Endothelial cell of umbilical vein (primary cell): ENCODE measurements around the gene SART3. TPM values are rescaled to one million over a fixed set of nuclear protein-coding genes. Genes with fewer than 3 reads are reported as not detected.

Experiments
- BruUV-seq: library from RNA; stranded (reverse); fragments of 400-500 nt; replicated peaks from 2 replicates; lab custom pipeline; 2021; lab: Mats Ljungman, UMichigan
- CTCF ChIA-PET: fragments of 300-600, 350-600 bp; sonication (Branson Sonifier 250); formaldehyde crosslinking; loops from one replicate; lab custom pipeline; 2021; ENCODE audit warnings: antibody characterized with exemption, inconsistent platforms; lab: Charles Lee
- POLR2A ChIA-PET: fragments of 300-600, 350-600 bp; sonication (Branson Sonifier 250); formaldehyde crosslinking; loops from one replicate; lab custom pipeline; 2021; ENCODE audit warnings: antibody characterized with exemption, inconsistent platforms; lab: Charles Lee
- DNase-seq: peaks from one replicate; pipeline ENCODE4 v3.0.0-alpha.2; 2011; ENCODE audit warnings: low read depth, low spot score
- FAIRE-seq: peaks from 2 replicates; lab custom pipeline; 2011; peaks lifted over from hg19 to GRCh38; lab: Jason Lieb, UNC
- H2AFZ ChIP-seq: 2 replicates; pipeline ENCODE4 v1.6.0; 2012; ENCODE audit warnings: low read depth, low read length, control low read depth, inconsistent platforms
- H3K27ac ChIP-seq: 2 replicates; pipeline ENCODE4 v1.5.1; 2011; ENCODE audit warnings: low read depth, mild to moderate bottlenecking, control low read depth, low read length, moderate library complexity; ENCODE audit not compliant: insufficient read depth
- H3K27me3 ChIP-seq, 2 experiments: 2 replicates each; pipeline versions ENCODE4 v1.6.0 to v1.6.1; 2011; ENCODE audit warnings: low read length in 2 of 2, mixed read lengths in 1 of 2; ENCODE audit not compliant: control insufficient read depth in 2 of 2, insufficient read depth in 2 of 2
- H3K36me3 ChIP-seq, 2 experiments: 2 replicates in 1 of 2; 3 replicates in 1 of 2; pipeline ENCODE4 v1.5.1; 2011; ENCODE audit warnings: low read length in 2 of 2, mild to moderate bottlenecking in 1 of 2, moderate library complexity in 1 of 2; ENCODE audit not compliant: control insufficient read depth in 2 of 2, insufficient read depth in 2 of 2; ENCODE audit errors: extremely low read depth in 1 of 2
- H3K4me1 ChIP-seq: 3 replicates; pipeline ENCODE4 v1.5.1; 2011; ENCODE audit warnings: mild to moderate bottlenecking, low read length; ENCODE audit not compliant: control insufficient read depth, insufficient read depth; ENCODE audit errors: extremely low read depth
- H3K4me2 ChIP-seq: 2 replicates; pipeline ENCODE4 v1.6.1; 2011; ENCODE audit warnings: low read length, control low read depth, mixed read lengths; ENCODE audit not compliant: insufficient read depth
- H3K4me3 ChIP-seq, 3 experiments: fragments of 200-600 bp in 1 of 3; sonication (generic), shearing (Covaris generic) in 1 of 3; replicated peaks in 1 of 3; 2 replicates each; pipeline ENCODE4 v1.5.1; 2011 to 2016; ENCODE audit warnings: control low read depth in 3 of 3, low read length in 3 of 3, mild to moderate bottlenecking in 2 of 3, inconsistent platforms in 1 of 3, low read depth in 1 of 3, moderate library complexity in 1 of 3; ENCODE audit not compliant: insufficient read depth in 1 of 3
- H3K79me2 ChIP-seq: 2 replicates; pipeline ENCODE4 v1.6.0; 2012; ENCODE audit warnings: low read length, inconsistent platforms; ENCODE audit not compliant: control insufficient read depth, insufficient read depth
- H3K9ac ChIP-seq: replicated peaks from 2 replicates; pipeline ENCODE3; 2011; ENCODE audit warnings: low read length, control low read depth; ENCODE audit not compliant: insufficient read depth; ENCODE audit errors: extremely low read depth
- H3K9me1 ChIP-seq: replicated peaks from 3 replicates; pipeline ENCODE4 v1.6.0; 2011; ENCODE audit warnings: mild to moderate bottlenecking, low read length; ENCODE audit not compliant: control insufficient read depth, insufficient read depth; ENCODE audit errors: extremely low read depth
- H3K9me3 ChIP-seq: replicated peaks from 2 replicates; pipeline ENCODE4 v1.5.1; 2012; ENCODE audit warnings: low read length, inconsistent platforms; ENCODE audit not compliant: control insufficient read depth, insufficient read depth
- H4K20me1 ChIP-seq: replicated peaks from 2 replicates; pipeline ENCODE3; 2011; ENCODE audit warnings: mild to moderate bottlenecking, low read length; ENCODE audit not compliant: control insufficient read depth, insufficient read depth; ENCODE audit errors: extremely low read depth
- EZH2 ChIP-seq: IDR thresholded peaks from 2 replicates; pipeline ENCODE4 v1.6.1; 2012; ENCODE audit warnings: borderline replicate concordance, low read depth, mild to moderate bottlenecking, moderate library complexity, low read length, inconsistent platforms; ENCODE audit not compliant: severe bottlenecking
- FOS ChIP-seq: IDR thresholded peaks from 2 replicates; pipeline ENCODE4 v1.6.1; 2011; ENCODE audit warnings: mild to moderate bottlenecking, low read length, moderate library complexity, borderline replicate concordance; ENCODE audit not compliant: insufficient read depth
- GATA2 ChIP-seq: IDR thresholded peaks from 2 replicates; pipeline ENCODE4 v1.7.0; 2011; ENCODE audit warnings: low read depth, mild to moderate bottlenecking, moderate library complexity, mixed read lengths, low read length; ENCODE audit not compliant: insufficient read length, insufficient read depth
- JUN ChIP-seq: IDR thresholded peaks from 2 replicates; pipeline ENCODE4 v1.6.1; 2011; ENCODE audit warnings: borderline replicate concordance, low read depth; ENCODE audit not compliant: insufficient read length, insufficient read depth
- MYC ChIP-seq: IDR thresholded peaks from one replicate; pipeline ENCODE4 v1.6.1; 2011; ENCODE audit warnings: mild to moderate bottlenecking, low read depth, low read length
- POLR2A ChIP-seq: IDR thresholded peaks from 2 replicates; pipeline ENCODE4 v1.6.1; 2012; ENCODE audit warnings: low read depth, mild to moderate bottlenecking, control low read depth, low read length
- POLR2AphosphoS5 ChIP-seq: IDR thresholded peaks from 2 replicates; pipeline ENCODE4 v1.6.1; 2012; ENCODE audit warnings: low read depth, mild to moderate bottlenecking, control low read depth, low read length, moderate library complexity; ENCODE audit not compliant: insufficient read depth
- dilution Hi-C: fragments of 300-500 bp; cut with MboI; formaldehyde crosslinking; loops from one replicate; pipeline ENCODE4 v1.15.0; 2019; ENCODE audit warnings: low sequenced_read_pairs; ENCODE audit not compliant: extremely low pct_ligation_motif_present
- intact Hi-C: fragments of 100-400 bp; cut with micrococcal nuclease; formaldehyde crosslinking; loops from one replicate; pipeline ENCODE4 v1.10.0; 2022
- polyA plus RNA-seq, 4 experiments: library from polyadenylated mRNA; depleted of rRNA in 3 of 4; stranded (reverse) in 3 of 4; unstranded in 1 of 4; fragments of >200 nt; gene quantifications; 2 replicates each; pipeline versions ENCODE4 v1.2.1 to v1.2.3, GENCODE V29; 2011 to 2012; ENCODE audit warnings: missing spikeins in 1 of 4
- total RNA-seq: library from RNA; stranded (reverse); gene quantifications from 2 replicates; pipeline ENCODE4 v1.2.3, GENCODE V29; 2021
- TF ChIP-seq, protein P1 (sequence below), 2 donors: IDR thresholded peaks; 1 replicate in 1 of 2; 2 replicates in 1 of 2; pipeline ENCODE4 v1.5.1; 2011; ENCODE audit warnings: low read length in 2 of 2, mild to moderate bottlenecking in 2 of 2, moderate library complexity in 2 of 2, control low read depth in 1 of 2, inconsistent platforms in 1 of 2, low read depth in 1 of 2; ENCODE audit not compliant: insufficient read depth in 1 of 2; ENCODE audit errors: extremely low read depth in 1 of 2
- TF ChIP-seq, protein P2 (sequence below): IDR thresholded peaks from 2 replicates; pipeline ENCODE4 v1.6.1; 2011; ENCODE audit not compliant: insufficient read depth, insufficient read length

The SART3 gene
- total and polyA plus RNA-seq, 2 donors (not counting 3 experiments of a cell fraction or from before 2014, with no cell fraction given): 13.9 to 50.7 TPM

DNA sequence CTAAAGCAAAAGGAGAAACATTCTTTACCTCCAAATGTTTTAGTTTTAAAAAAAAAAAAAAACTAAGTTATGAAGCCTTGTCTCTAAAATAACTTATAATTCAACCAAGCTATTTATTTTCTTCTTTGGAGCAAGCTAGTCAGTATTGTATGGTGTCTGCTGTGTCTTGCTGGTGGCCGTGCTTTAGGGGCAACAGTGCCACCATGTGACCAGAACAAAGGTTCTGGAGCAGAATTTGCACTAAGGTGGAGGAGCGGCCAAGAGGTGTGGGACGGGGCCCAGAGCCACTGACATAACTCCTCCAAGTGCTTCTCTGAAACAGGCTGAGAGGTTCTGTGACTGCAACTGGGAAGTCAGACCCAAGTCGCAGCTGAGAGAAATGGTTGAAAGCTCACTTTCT, 41.4 kb downstream of the SART3 start:
- dilution Hi-C loops (no loop called here), intact Hi-C loops (loop anchor here (5.0 to 10.0 kb wide), 4 partner anchors 98 to 1425 kb away; partner anchors contain the start of gene CRY1)
- no peak overlapping the region for H3K4me3 ChIP-seq
- no TSS peak for BruUV-seq
- no peaks in the 10 kb centered on the region for H3K9me3 ChIP-seq
- H4K20me1 ChIP-seq: no peaks in the 10 kb centered on the region
- no peak for FAIRE-seq
- no peak overlapping the region for H3K27ac ChIP-seq
- ChIA-PET POLR2A (no interaction called here), CTCF (interaction anchor here (1.1 kb wide), 1 partner anchor 98 kb away, joined by 5 read pairs; no protein-coding TSS in a partner anchor)
- TF ChIP-seq POLR2AphosphoS5 (no peak), GATA2 (no peak), JUN (no peak), EZH2 (no peak), FOS (no peak), POLR2A (no peak), MYC (no peak)
- TF ChIP-seq, protein P1, sequence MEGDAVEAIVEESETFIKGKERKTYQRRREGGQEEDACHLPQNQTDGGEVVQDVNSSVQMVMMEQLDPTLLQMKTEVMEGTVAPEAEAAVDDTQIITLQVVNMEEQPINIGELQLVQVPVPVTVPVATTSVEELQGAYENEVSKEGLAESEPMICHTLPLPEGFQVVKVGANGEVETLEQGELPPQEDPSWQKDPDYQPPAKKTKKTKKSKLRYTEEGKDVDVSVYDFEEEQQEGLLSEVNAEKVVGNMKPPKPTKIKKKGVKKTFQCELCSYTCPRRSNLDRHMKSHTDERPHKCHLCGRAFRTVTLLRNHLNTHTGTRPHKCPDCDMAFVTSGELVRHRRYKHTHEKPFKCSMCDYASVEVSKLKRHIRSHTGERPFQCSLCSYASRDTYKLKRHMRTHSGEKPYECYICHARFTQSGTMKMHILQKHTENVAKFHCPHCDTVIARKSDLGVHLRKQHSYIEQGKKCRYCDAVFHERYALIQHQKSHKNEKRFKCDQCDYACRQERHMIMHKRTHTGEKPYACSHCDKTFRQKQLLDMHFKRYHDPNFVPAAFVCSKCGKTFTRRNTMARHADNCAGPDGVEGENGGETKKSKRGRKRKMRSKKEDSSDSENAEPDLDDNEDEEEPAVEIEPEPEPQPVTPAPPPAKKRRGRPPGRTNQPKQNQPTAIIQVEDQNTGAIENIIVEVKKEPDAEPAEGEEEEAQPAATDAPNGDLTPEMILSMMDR (IDR thresholded peaks at IDR 0.05; ENCODE audit: extremely low read depth in 1 of 2, insufficient read depth in 1 of 2, low read depth in 1 of 2, low read length in 2 of 2): no peak
- TF ChIP-seq, protein P2, sequence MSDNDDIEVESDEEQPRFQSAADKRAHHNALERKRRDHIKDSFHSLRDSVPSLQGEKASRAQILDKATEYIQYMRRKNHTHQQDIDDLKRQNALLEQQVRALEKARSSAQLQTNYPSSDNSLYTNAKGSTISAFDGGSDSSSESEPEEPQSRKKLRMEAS: no peak
- no peak overlapping the region for H3K4me2 ChIP-seq
- H2AFZ ChIP-seq: no peak overlapping the region
- H3K9me1 ChIP-seq: no peaks in the 10 kb centered on the region
- no peaks in the 10 kb centered on the region for H3K79me2 ChIP-seq
- H3K27me3 ChIP-seq: no peaks in the 10 kb centered on the region
- no peak for DNase-seq
- H3K9ac ChIP-seq: no peak overlapping the region
- H3K4me1 ChIP-seq: peaks cover 7% of the 10 kb centered on the region
- H3K36me3 ChIP-seq: peaks cover 15 to 57% of the 10 kb centered on the region in 2 experiments
